Measurements from ENCODE around the gene SERPINB5. TPM values are rescaled to one million over a fixed set of nuclear protein-coding genes. Genes with fewer than 3 reads are reported as not detected.
A peak's percentile ranks its signal among the peaks of the same experiment; 100 is the strongest.

Gene SERPINB5
- total RNA-seq, 1 donor, result not detected

- TF ChIP-seq CTCF (IDR thresholded peaks at IDR 0.05; ENCODE audit: insufficient read depth, low read length), result peak; percentile 85
- peak; percentile 81 for DNase-seq (ENCODE audit: low read depth)
- H3K4me3 ChIP-seq (ENCODE audit: low read depth, low read length), result no peak overlapping the region
Observed at GRCh38 chr18:63439334-63439733, 37.4 kb upstream of the SERPINB5 start.

DNA sequence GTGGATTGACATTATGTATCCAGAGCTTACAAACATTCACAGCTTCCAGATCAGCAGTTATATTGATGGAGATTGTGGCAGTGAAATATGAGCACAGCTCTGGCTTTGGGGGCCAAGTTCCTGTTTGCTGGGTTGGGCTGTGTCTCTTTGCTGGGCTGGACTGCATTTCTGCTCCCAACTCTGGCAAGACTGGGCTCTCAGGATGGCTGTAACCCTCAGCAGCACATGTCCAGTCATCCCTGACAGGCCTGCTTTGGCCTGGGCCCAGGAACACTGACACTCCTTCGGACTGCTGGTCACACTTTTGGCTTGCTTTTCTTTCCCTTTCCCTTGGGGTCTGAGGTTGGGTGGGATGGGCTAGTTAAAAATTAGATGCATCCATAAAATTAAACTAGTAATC lies 36.5 kb upstream of the SERPINB5 start:
- H3K4me3 ChIP-seq (ENCODE audit: low read depth, low read length), result no peak overlapping the region
- DNase-seq (ENCODE audit: low read depth), result peak; percentile 34
- no peak for TF ChIP-seq CTCF (IDR thresholded peaks at IDR 0.05; ENCODE audit: insufficient read depth, low read length)

DNA sequence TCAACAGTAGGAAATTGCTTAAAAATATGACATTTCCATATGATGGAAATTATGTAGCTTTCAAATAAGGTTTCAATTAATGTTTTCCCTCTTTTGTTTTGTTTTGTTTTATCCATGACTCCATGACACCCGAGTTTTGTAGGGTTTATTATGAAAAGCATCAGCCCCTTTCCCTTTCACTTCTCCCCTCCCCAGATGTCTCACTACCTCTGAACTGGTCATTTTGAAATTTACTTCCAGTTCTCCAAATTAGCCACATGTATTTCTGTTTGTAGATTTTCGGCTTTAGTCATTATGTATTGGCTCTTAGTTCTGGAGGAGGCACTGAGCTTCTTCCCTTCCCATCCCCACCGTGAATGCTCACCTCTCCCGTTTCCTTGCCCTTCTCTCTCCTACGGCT lies 35.9 kb upstream of the SERPINB5 start:
- no peak overlapping the region for H3K4me3 ChIP-seq (ENCODE audit: low read depth, low read length)
- no peak for TF ChIP-seq CTCF (IDR thresholded peaks at IDR 0.05; ENCODE audit: insufficient read depth, low read length)
- DNase-seq (ENCODE audit: low read depth), result no peak

DNA sequence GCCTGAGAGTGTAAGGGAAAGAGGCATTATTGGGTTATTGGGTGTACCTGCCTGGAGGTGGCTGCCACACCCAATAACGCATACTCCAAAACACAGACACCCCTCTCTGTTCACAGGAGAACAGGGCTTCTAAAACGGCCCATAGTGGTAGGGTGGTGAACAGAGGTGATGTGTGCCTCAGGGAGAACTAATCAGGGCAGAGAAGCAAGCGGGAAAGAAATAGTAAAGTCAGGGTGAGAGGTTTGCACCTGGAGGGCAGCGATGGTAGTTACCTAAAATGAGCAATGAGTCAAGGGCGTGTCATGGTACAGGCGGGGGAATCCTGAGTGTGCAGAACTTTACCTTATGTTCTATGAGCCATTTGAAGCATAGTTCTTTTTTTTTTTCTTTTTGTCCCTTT lies 32.9 kb upstream of the SERPINB5 start:
- no peak for DNase-seq (ENCODE audit: low read depth)
- no peak for TF ChIP-seq CTCF (IDR thresholded peaks at IDR 0.05; ENCODE audit: insufficient read depth, low read length)
- H3K4me3 ChIP-seq (ENCODE audit: low read depth, low read length), result no peak overlapping the region

GRCh38 chr18:63444580-63444979 lies 32.2 kb upstream of the SERPINB5 start:
- H3K4me3 ChIP-seq (ENCODE audit: low read depth, low read length), result no peak overlapping the region
- no peak for TF ChIP-seq CTCF (IDR thresholded peaks at IDR 0.05; ENCODE audit: insufficient read depth, low read length)
- DNase-seq (ENCODE audit: low read depth), result peak; percentile 79

DNA sequence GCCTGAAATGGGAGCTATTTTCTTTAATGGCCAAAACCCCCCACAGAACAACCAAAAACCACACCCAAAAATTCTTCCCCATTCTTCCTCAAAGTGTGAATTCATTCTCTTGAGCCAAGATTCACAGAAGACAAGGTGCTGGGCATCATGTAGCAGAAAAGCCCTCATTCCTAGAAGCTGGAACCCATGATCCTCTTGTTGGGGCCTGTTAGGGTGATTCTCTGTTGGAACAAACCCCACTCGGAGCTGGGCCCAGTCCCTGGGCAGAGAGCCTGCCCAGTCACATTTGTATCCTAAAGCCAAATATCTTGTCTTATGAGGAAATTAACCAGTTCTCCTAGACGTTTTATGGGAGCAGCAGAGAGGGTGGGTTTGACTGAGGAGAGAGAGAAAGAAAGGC lies 31.7 kb upstream of the SERPINB5 start:
- H3K4me3 ChIP-seq (ENCODE audit: low read depth, low read length), result no peak overlapping the region
- DNase-seq (ENCODE audit: low read depth), result peak; percentile 34
- no peak for TF ChIP-seq CTCF (IDR thresholded peaks at IDR 0.05; ENCODE audit: insufficient read depth, low read length)

GRCh38 chr18:63446266-63446665 lies 30.5 kb upstream of the SERPINB5 start:
- no peak for TF ChIP-seq CTCF (IDR thresholded peaks at IDR 0.05; ENCODE audit: insufficient read depth, low read length)
- H3K4me3 ChIP-seq (ENCODE audit: low read depth, low read length), result no peak overlapping the region

More at GRCh38 chr18:63446266-63446665, 30.5 kb upstream of the SERPINB5 start:
- no peak for DNase-seq (ENCODE audit: low read depth)

All from fibroblast of the aortic adventitia (primary cell).